Upper lobe of left lung (tissue), 6 donors: ENCODE data around the gene SPATA20. TPM values are rescaled to one million over a fixed set of nuclear protein-coding genes. Genes with fewer than 3 reads are reported as not detected.

Experiments
- ATAC-seq, 2 donors: fragments of 200-7000 bp; cut with Tn5 transposase; one replicate each; pipeline ENCODE4 v1.9.1; 2022; ENCODE audit warnings: mild to moderate bottlenecking in 2 of 2, moderate library complexity in 2 of 2; ENCODE audit not compliant: low FRiP score in 2 of 2
- DNase-seq, 2 donors: peaks; one replicate each; pipeline ENCODE4 v3.0.0-alpha.2; 2019 to 2020
- H3K27ac ChIP-seq, 4 donors: fragments of 200-600 bp; sonication (generic); one replicate each; pipeline ENCODE4 v1.5.1; 2016 to 2019
- H3K27me3 ChIP-seq, 4 donors: fragments of 200-600 bp; sonication (generic); one replicate each; pipeline ENCODE4 v1.5.1; 2017 to 2019
- H3K36me3 ChIP-seq, 4 donors: fragments of 200-600 bp; sonication (generic); one replicate each; pipeline ENCODE4 v1.5.1; 2016 to 2019
- H3K4me1 ChIP-seq, 4 donors: fragments of 200-600 bp; sonication (generic); one replicate each; pipeline ENCODE4 v1.5.1; 2018 to 2019
- H3K4me3 ChIP-seq, 4 donors: fragments of 200-600 bp; sonication (generic); one replicate each; pipeline ENCODE4 v1.5.1; 2017 to 2019; ENCODE audit warnings: mild to moderate bottlenecking in 2 of 4, moderate library complexity in 1 of 4
- H3K9me3 ChIP-seq, 4 donors: fragments of 200-600 bp; sonication (generic); one replicate each; pipeline ENCODE4 v1.5.1; 2018 to 2019
- EP300 ChIP-seq, 4 donors: sonication (generic); formaldehyde crosslinking; IDR thresholded peaks; one replicate each; pipeline ENCODE4 v1.5.1; 2017; ENCODE audit warnings: antibody characterized with exemption in 4 of 4, control low read depth in 2 of 4
- POLR2A ChIP-seq, 4 donors: fragments of 450-650 bp; IDR thresholded peaks; one replicate each; pipeline ENCODE4 v1.5.1; 2016 to 2017; ENCODE audit warnings: antibody characterized with exemption in 4 of 4, mild to moderate bottlenecking in 2 of 4
- POLR2AphosphoS5 ChIP-seq, 2 donors: sonication (generic); formaldehyde crosslinking; IDR thresholded peaks; one replicate each; pipeline ENCODE4 v1.5.1; 2017; ENCODE audit warnings: antibody characterized with exemption in 2 of 2
- WGBS, 2 donors: methylation state at CpG; one replicate each; pipeline ENCODE4 v1.1.5; 2017 to 2018; 5-methylcytosine and 5-hydroxymethylcytosine counted together
- total RNA-seq, 6 donors: library from RNA; depleted of rRNA in 4 of 6; stranded (reverse); fragments of >200 nt in 4 of 6; gene quantifications; one replicate each; pipeline versions ENCODE4 v1.1.0 to v1.2.1, GENCODE V29; 2016 to 2021
- TF ChIP-seq, protein P1 (sequence below), 6 experiments: fragments of 450-650 bp in 4 of 6; fragments of 200-600 bp in 2 of 6; sonication (generic) in 2 of 6; IDR thresholded peaks; one replicate each; pipeline ENCODE4 v1.5.1; 2016 to 2019; ENCODE audit warnings: antibody characterized with exemption in 6 of 6
- donor health status: DM: no; HTN: no; CAD: no; lungs with moderate emphysema.
- donor health status: DM: no; HTN: yes; CAD: no; lungs with severe emphysema.

Gene SPATA20
- total RNA-seq, 6 donors from 2014 or later = 32.9 to 111 (median 46.4) TPM

DNA sequence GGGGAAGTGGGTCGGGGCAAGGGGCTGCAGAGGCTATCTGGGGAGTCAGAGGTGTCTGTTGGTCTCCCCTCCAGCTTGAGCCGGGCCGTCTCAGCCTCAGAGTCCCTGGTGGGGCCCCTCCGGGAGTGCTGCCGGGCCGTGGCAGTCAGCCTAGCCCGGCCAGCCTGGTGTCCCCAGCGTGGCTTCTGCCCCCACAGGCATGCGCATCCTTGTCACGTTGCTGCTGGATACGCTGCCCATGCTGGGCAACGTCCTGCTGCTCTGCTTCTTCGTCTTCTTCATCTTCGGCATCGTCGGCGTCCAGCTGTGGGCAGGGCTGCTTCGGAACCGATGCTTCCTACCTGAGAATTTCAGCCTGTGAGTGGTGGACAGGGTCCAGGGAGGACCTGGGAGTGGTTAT is 24.7 kb downstream of the SPATA20 start:
- Histone ChIP-seq H3K27ac (no peak overlapping the region), H3K4me1 (no peaks in the 10 kb centered on the region), H3K9me3 (no peaks in the 10 kb centered on the region), H3K36me3 (no peaks in the 10 kb centered on the region), H3K27me3 (no peaks in the 10 kb centered on the region), H3K4me3 (no peak overlapping the region)
- WGBS, 2 donors = 89 to 90% methylated on average over 7 to 11 of the region's 19 CpGs
- TF ChIP-seq POLR2A (IDR thresholded peaks at IDR 0.05) (no peak), EP300 (IDR thresholded peaks at IDR 0.05) (no peak), POLR2AphosphoS5 (IDR thresholded peaks at IDR 0.05) (no peak)
- TF ChIP-seq, protein P1, sequence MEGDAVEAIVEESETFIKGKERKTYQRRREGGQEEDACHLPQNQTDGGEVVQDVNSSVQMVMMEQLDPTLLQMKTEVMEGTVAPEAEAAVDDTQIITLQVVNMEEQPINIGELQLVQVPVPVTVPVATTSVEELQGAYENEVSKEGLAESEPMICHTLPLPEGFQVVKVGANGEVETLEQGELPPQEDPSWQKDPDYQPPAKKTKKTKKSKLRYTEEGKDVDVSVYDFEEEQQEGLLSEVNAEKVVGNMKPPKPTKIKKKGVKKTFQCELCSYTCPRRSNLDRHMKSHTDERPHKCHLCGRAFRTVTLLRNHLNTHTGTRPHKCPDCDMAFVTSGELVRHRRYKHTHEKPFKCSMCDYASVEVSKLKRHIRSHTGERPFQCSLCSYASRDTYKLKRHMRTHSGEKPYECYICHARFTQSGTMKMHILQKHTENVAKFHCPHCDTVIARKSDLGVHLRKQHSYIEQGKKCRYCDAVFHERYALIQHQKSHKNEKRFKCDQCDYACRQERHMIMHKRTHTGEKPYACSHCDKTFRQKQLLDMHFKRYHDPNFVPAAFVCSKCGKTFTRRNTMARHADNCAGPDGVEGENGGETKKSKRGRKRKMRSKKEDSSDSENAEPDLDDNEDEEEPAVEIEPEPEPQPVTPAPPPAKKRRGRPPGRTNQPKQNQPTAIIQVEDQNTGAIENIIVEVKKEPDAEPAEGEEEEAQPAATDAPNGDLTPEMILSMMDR (IDR thresholded peaks at IDR 0.05) = no peak
- DNase-seq (peak in 1 of 2 donors; percentile 57), ATAC-seq (no peak)

- no peak overlapping the region for H3K27ac ChIP-seq
- H3K27me3 ChIP-seq = no peaks in the 10 kb centered on the region
- 94 to 97% methylated on average over 16 to 20 of the region's 20 CpGs for WGBS, 2 donors
- DNase-seq = peak in 1 of 2 donors; percentile 75
- TF ChIP-seq, protein P1 (IDR thresholded peaks at IDR 0.05) = no peak
- TF ChIP-seq POLR2A (IDR thresholded peaks at IDR 0.05) (no peak), POLR2AphosphoS5 (IDR thresholded peaks at IDR 0.05) (no peak), EP300 (IDR thresholded peaks at IDR 0.05) (no peak)
- no peaks in the 10 kb centered on the region for H3K36me3 ChIP-seq
- no peak overlapping the region for H3K4me3 ChIP-seq
- no peaks in the 10 kb centered on the region for H3K9me3 ChIP-seq
- ATAC-seq = no peak
- H3K4me1 ChIP-seq = no peaks in the 10 kb centered on the region
Observed at GRCh38 chr17:50572541-50572940, 25.6 kb downstream of the SPATA20 start.

GRCh38 chr17:50573866-50574611 is 27.1 kb downstream of the SPATA20 start:
- no peak overlapping the region for H3K27ac ChIP-seq
- TF ChIP-seq POLR2A (IDR thresholded peaks at IDR 0.05) (no peak), EP300 (IDR thresholded peaks at IDR 0.05) (no peak), POLR2AphosphoS5 (IDR thresholded peaks at IDR 0.05) (no peak)
- TF ChIP-seq, protein P1 (IDR thresholded peaks at IDR 0.05) = no peak
- no peaks in the 10 kb centered on the region for H3K36me3 ChIP-seq
- H3K9me3 ChIP-seq = no peaks in the 10 kb centered on the region
- 82 to 86% methylated on average over 11 to 12 of the region's 12 CpGs for WGBS, 2 donors
- DNase-seq (no peak), ATAC-seq (no peak)
- H3K4me3 ChIP-seq = no peak overlapping the region
- H3K4me1 ChIP-seq = no peaks in the 10 kb centered on the region
- no peaks in the 10 kb centered on the region for H3K27me3 ChIP-seq

GRCh38 chr17:50575581-50576210 is 28.7 kb downstream of the SPATA20 start:
- H3K36me3 ChIP-seq = no peaks in the 10 kb centered on the region
- DNase-seq = peak in 1 of 2 donors; percentile 85
- H3K9me3 ChIP-seq = no peaks in the 10 kb centered on the region
- 86 to 93% methylated on average over 3 to 23 of the region's 33 CpGs for WGBS, 2 donors
- ATAC-seq = no peak
- no peak overlapping the region for H3K27ac ChIP-seq
- no peaks in the 10 kb centered on the region for H3K4me1 ChIP-seq
- no peak overlapping the region for H3K4me3 ChIP-seq
- no peaks in the 10 kb centered on the region for H3K27me3 ChIP-seq
- TF ChIP-seq, protein P1 (IDR thresholded peaks at IDR 0.05) = no peak
- no peak for TF ChIP-seq POLR2AphosphoS5 (IDR thresholded peaks at IDR 0.05)
- TF ChIP-seq POLR2A (IDR thresholded peaks at IDR 0.05) = no peak
- no peak for TF ChIP-seq EP300 (IDR thresholded peaks at IDR 0.05)
